Karpas-422 (cell line): ENCODE data around the gene ELF2. TPM values are rescaled to one million over a fixed set of nuclear protein-coding genes. Genes with fewer than 3 reads are reported as not detected.

Source experiments
- DNase-seq: peaks from one replicate; pipeline ENCODE4 v3.0.0-alpha.2; 2015
- H2AFZ ChIP-seq: fragments of 200-600 bp; sonication (generic); 2 replicates; pipeline ENCODE4 v1.6.1; 2014; ENCODE audit warnings: antibody characterized with exemption, low read length, mixed read lengths
- H3K27ac ChIP-seq: fragments of 200-600 bp; sonication (generic); 2 replicates; pipeline ENCODE4 v1.5.1; 2014; ENCODE audit warnings: mild to moderate bottlenecking, low read length, moderate library complexity
- H3K27me3 ChIP-seq: fragments of 200-600 bp; sonication (generic); 2 replicates; pipeline ENCODE4 v1.6.1; 2014; ENCODE audit warnings: low read length, mixed read lengths
- H3K36me3 ChIP-seq: fragments of 200-600 bp; sonication (generic); 2 replicates; pipeline ENCODE4 v1.6.1; 2014; ENCODE audit warnings: low read length, mixed read lengths; ENCODE audit not compliant: insufficient read depth
- H3K4me1 ChIP-seq: fragments of 200-600 bp; sonication (generic); 2 replicates; pipeline ENCODE4 v1.6.1; 2014; ENCODE audit warnings: mild to moderate bottlenecking, low read length, mixed read lengths
- H3K4me2 ChIP-seq: fragments of 200-600 bp; sonication (generic); 2 replicates; pipeline ENCODE4 v1.6.1; 2014; ENCODE audit warnings: low read length, low read depth, mild to moderate bottlenecking; ENCODE audit not compliant: poor library complexity, severe bottlenecking
- H3K4me3 ChIP-seq: fragments of 200-600 bp; sonication (generic); 2 replicates; pipeline ENCODE4 v1.5.1; 2014; ENCODE audit warnings: mild to moderate bottlenecking, antibody characterized with exemption, low read length, mixed read lengths
- H3K79me2 ChIP-seq: fragments of 200-600 bp; sonication (generic); 2 replicates; pipeline ENCODE4 v1.6.1; 2014; ENCODE audit warnings: mild to moderate bottlenecking, low read length, mixed read lengths
- H3K9ac ChIP-seq: fragments of 200-600 bp; sonication (generic); 2 replicates; pipeline ENCODE4 v1.6.0; 2014; ENCODE audit warnings: low read length
- H3K9me2 ChIP-seq: fragments of 200-600 bp; sonication (generic), shearing (Covaris generic); replicated peaks from 2 replicates; pipeline ENCODE4 v1.6.0; 2014; ENCODE audit warnings: mild to moderate bottlenecking, low read length, moderate library complexity; ENCODE audit not compliant: insufficient read depth
- H3K9me3 ChIP-seq: fragments of 300-700, 200-600 bp; sonication (generic); 2 replicates; pipeline ENCODE4 v1.6.1; 2014; ENCODE audit warnings: low read length, mixed read lengths
- H4K20me1 ChIP-seq: fragments of 200-600 bp; sonication (generic); 2 replicates; pipeline ENCODE4 v1.6.1; 2014; ENCODE audit warnings: mild to moderate bottlenecking, antibody characterized with exemption, low read length, low read depth; ENCODE audit not compliant: insufficient read depth
- total RNA-seq: library from RNA; depleted of rRNA; stranded (reverse); fragments of >200 nt; shearing (Covaris generic); gene quantifications from 2 replicates; pipeline ENCODE4 v1.2.3, GENCODE V29; 2014; ENCODE audit warnings: low replicate concordance

Gene ELF2
- total RNA-seq, 1 experiment from 2014 or later, result 33.1 TPM

DNA sequence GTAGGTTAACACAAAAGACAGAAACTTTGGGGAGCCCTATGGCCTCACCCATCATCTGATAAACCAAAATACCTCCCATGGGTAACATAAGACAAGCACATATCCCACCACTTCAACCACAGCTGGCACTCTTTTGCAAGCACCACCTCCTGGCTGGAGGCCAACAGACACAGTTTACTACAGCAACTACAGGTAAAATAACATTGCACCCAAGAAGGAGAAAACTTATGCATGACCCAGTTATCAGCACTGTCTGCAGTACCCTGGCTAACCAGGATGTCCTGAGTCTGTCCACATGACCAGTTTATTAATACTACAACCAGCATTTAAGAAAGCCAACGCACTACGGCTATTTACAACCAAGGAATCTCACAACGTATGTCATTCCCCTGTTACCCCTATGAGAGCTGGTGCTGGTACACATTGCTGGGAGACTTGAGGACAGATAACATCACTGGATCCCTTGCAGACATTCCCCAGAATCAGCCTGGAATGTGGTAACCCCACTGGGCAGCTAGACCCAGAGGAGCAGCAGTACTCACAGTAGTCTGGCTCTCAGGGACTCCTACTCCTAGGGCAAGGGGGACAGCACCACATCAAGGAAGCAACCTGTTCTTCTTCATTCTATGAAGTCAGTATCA lies 32.0 kb downstream of the ELF2 start:
- H3K27ac ChIP-seq, result no peak overlapping the region
- no peak overlapping the region for H3K4me2 ChIP-seq
- H3K79me2 ChIP-seq, result no peaks in the 10 kb centered on the region
- H3K9me2 ChIP-seq, result no peaks in the 10 kb centered on the region
- H3K36me3 ChIP-seq, result no peaks in the 10 kb centered on the region
- no peak overlapping the region for H3K9ac ChIP-seq
- DNase-seq, result no peak
- H4K20me1 ChIP-seq, result no peaks in the 10 kb centered on the region
- no peak overlapping the region for H2AFZ ChIP-seq
- H3K9me3 ChIP-seq, result no peaks in the 10 kb centered on the region
- H3K27me3 ChIP-seq, result no peaks in the 10 kb centered on the region
- H3K4me3 ChIP-seq, result no peak overlapping the region
- peaks cover 16% of the 10 kb centered on the region for H3K4me1 ChIP-seq

DNA sequence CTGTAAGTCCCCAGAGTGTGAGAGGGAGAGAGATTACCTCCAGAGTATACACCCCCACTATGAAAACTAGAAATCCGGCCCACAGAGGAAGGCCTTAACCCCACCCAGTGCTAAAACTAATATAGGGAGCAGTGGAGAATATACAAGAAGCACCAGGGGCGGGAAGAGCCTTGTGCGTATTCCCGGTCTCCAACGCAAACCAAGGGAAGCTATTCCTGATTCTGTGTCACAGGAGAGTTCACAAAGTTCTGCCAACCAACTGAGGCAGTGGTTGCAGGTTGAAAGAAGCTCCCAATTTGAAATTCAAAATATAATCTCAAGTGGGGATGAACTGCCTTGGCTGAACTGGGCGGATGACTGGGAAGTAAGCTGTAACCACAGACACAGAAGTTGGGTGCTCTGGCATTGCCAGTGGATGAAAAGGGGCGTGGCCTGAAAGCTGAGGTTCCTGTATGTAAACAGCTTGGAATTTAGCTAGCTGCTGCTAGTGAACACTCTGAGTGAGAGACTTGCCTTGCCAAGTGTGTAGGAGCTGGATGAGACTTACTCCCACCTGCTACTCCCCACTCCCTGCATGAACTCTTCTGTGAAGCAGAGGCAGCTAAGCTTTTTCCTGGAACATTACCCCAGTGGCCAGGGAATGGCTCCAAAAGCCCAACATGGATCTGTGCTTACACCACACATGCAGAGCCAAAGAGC lies 32.7 kb downstream of the ELF2 start:
- H3K79me2 ChIP-seq, result no peaks in the 10 kb centered on the region
- H3K27ac ChIP-seq, result no peak overlapping the region
- no peaks in the 10 kb centered on the region for H4K20me1 ChIP-seq
- no peak overlapping the region for H3K9ac ChIP-seq
- no peak overlapping the region for H2AFZ ChIP-seq
- no peak overlapping the region for H3K4me2 ChIP-seq
- H3K27me3 ChIP-seq, result no peaks in the 10 kb centered on the region
- no peak overlapping the region for H3K4me3 ChIP-seq
- H3K9me3 ChIP-seq, result no peaks in the 10 kb centered on the region
- no peaks in the 10 kb centered on the region for H3K36me3 ChIP-seq
- DNase-seq, result no peak
- peaks cover 16% of the 10 kb centered on the region for H3K4me1 ChIP-seq
- no peaks in the 10 kb centered on the region for H3K9me2 ChIP-seq

DNA sequence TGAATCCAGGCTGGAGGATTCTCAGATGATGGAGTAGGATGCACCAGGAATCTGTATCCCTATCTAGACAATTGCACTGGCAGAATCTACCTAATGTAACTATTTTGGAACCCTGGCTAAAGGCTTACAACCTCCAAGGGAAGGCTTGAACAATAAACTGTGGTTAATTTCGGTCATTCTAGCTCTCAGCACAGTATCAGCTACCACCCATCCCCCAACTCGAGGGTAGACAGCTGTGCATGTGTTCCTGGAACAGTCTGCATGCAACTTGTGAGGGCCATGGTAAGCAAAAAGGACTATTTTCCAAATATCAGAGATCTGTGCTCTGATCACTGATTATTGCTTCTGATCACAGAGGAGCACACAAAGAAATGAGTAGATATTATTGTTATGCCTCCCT lies 34.0 kb downstream of the ELF2 start:
- Histone ChIP-seq H2AFZ (no peak overlapping the region), H3K9me2 (no peaks in the 10 kb centered on the region), H3K27ac (no peak overlapping the region), H3K79me2 (no peaks in the 10 kb centered on the region), H3K27me3 (no peaks in the 10 kb centered on the region), H3K4me2 (no peak overlapping the region), H4K20me1 (no peaks in the 10 kb centered on the region), H3K9me3 (no peaks in the 10 kb centered on the region), H3K4me3 (no peak overlapping the region), H3K4me1 (peaks cover 16% of the 10 kb centered on the region), H3K36me3 (no peaks in the 10 kb centered on the region), H3K9ac (no peak overlapping the region)
- no peak for DNase-seq

DNA sequence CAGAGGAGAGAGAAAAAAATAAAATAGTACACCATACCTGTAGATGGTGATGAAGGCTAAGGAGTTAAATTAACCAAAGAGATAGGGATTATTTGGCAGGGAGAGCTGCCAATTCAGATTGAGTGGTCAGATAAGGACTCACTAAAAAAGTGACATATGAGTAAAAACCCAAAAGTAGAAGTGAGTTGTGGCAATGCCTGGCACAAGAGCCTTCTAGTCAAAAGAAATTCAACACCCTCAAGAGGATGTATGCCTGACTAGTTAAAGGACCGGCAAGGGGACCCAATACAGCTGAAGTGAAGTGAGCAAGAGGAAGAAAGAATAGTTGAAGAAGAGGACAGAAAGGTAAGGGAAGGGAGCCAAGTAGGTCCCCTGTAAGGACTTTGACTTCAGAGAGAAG lies 34.9 kb downstream of the ELF2 start:
- DNase-seq, result peak; percentile 67
- Histone ChIP-seq H3K9me2 (no peaks in the 10 kb centered on the region), H3K36me3 (no peaks in the 10 kb centered on the region), H3K9me3 (no peaks in the 10 kb centered on the region), H4K20me1 (no peaks in the 10 kb centered on the region), H3K79me2 (no peaks in the 10 kb centered on the region), H3K27ac (no peak overlapping the region), H3K27me3 (no peaks in the 10 kb centered on the region), H2AFZ (no peak overlapping the region), H3K9ac (no peak overlapping the region), H3K4me3 (no peak overlapping the region), H3K4me1 (peaks cover 16% of the 10 kb centered on the region), H3K4me2 (peak overlapping the region; percentile 7)

DNA sequence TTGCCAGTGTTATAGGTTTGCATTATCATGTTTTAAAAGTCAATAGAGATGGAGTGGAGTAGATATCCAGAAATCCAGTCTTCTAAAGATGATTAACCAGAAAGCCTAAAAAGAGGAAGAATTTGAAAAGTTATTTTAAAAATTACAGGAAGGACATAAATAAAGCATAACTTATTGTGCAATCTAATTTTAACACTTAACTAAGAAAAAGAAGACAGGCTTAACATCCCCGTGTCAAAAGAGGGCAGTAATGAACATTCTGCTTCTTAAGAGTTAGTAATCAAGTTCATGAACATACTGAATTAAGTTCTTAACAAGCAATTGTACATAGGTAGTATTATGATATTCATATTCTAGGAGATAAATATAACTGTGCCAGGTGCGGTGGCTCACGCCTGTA lies 39.3 kb downstream of the ELF2 start:
- H3K4me2 ChIP-seq, result no peak overlapping the region
- H3K4me3 ChIP-seq, result no peak overlapping the region
- no peaks in the 10 kb centered on the region for H3K27me3 ChIP-seq
- H3K9me2 ChIP-seq, result no peaks in the 10 kb centered on the region
- no peaks in the 10 kb centered on the region for H3K9me3 ChIP-seq
- H3K4me1 ChIP-seq, result peaks cover 13% of the 10 kb centered on the region
- H3K9ac ChIP-seq, result no peak overlapping the region
- H4K20me1 ChIP-seq, result no peaks in the 10 kb centered on the region
- H3K79me2 ChIP-seq, result no peaks in the 10 kb centered on the region
- no peak overlapping the region for H3K27ac ChIP-seq
- H2AFZ ChIP-seq, result no peak overlapping the region
- no peaks in the 10 kb centered on the region for H3K36me3 ChIP-seq
- DNase-seq, result no peak

DNA sequence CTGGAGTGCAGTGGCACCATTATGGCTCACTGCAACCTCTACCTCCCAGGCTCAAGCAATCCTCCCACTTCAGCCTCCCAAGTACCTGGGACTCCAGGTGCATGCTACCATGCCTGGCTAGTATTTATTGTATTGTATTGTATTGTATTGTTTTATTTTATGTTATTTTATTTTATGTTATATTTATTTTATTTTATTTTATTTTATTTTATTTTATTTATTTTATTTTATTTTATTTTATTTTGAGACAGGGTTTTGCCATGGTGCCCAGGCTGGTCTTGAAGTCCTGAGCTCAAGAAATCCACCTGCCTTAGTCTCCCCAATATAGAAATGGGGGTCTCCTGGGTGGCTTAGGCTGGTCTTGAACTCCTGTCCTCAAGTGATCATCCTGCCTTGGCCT lies 42.6 kb downstream of the ELF2 start:
- Histone ChIP-seq H3K9me3 (no peaks in the 10 kb centered on the region), H3K9me2 (no peaks in the 10 kb centered on the region), H3K27ac (no peak overlapping the region), H3K4me3 (no peak overlapping the region), H3K79me2 (no peaks in the 10 kb centered on the region), H3K9ac (no peak overlapping the region), H3K27me3 (no peaks in the 10 kb centered on the region), H3K4me2 (no peak overlapping the region), H2AFZ (no peak overlapping the region), H4K20me1 (no peaks in the 10 kb centered on the region), H3K36me3 (no peaks in the 10 kb centered on the region), H3K4me1 (no peaks in the 10 kb centered on the region)
- DNase-seq, result no peak

DNA sequence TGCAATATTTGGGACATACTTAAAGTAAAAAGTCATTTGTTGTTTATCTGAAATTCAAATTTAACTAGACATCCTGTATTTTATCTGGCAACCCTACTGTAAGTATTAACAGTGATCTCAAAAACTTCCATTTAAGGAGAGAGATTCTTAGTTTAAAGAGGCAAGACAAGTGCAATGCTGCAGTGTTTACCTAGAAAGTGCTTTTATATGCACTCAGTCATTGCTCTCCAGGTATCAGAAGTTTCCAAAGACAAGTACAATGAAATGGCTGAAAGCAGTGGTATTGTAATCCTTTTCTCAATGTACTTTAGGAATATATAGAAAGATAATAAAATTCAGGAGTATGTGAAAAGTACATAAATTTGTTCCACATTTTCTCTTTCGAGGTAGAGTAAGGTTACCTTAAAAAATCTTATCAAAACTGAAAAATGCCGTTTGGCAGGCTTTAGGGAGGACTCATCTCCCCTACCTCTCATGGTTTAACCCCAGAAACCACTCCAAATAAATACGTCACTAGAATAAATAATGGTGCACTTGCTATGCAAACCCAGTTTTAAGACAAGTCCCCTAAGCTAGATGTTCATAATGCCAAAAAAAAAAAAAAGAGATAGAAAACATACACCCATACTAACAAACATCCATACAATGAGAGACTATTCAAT lies 45.7 kb downstream of the ELF2 start:
- H4K20me1 ChIP-seq, result no peaks in the 10 kb centered on the region
- no peaks in the 10 kb centered on the region for H3K27me3 ChIP-seq
- no peak overlapping the region for H3K9ac ChIP-seq
- no peaks in the 10 kb centered on the region for H3K79me2 ChIP-seq
- H3K9me3 ChIP-seq, result no peaks in the 10 kb centered on the region
- H3K27ac ChIP-seq, result no peak overlapping the region
- no peak for DNase-seq
- no peak overlapping the region for H2AFZ ChIP-seq
- H3K4me2 ChIP-seq, result no peak overlapping the region
- H3K9me2 ChIP-seq, result no peaks in the 10 kb centered on the region
- H3K36me3 ChIP-seq, result no peaks in the 10 kb centered on the region
- H3K4me1 ChIP-seq, result no peaks in the 10 kb centered on the region
- H3K4me3 ChIP-seq, result no peak overlapping the region

DNA sequence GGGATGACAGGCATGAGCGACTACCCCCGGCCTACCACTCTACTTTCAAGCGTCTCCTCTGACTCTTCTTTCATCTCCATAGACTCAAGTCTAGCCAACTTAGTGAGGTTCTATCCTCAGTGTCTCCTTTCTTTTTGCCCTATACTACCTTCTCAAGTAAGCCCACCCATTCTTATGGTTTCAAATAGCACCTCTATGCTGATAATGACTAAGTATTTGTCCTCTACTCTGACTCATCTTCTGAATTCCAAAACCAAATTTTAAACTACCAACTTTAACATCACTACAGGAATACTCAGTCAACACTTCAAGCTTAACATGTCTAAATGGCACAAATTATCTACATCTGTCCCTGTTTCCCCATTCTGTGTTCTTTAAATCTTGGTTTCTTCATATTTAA lies 47.8 kb downstream of the ELF2 start:
- no peaks in the 10 kb centered on the region for H3K9me3 ChIP-seq
- no peaks in the 10 kb centered on the region for H3K4me1 ChIP-seq
- no peak overlapping the region for H2AFZ ChIP-seq
- DNase-seq, result no peak
- no peak overlapping the region for H3K4me2 ChIP-seq
- H3K4me3 ChIP-seq, result no peak overlapping the region
- no peaks in the 10 kb centered on the region for H3K27me3 ChIP-seq
- no peaks in the 10 kb centered on the region for H4K20me1 ChIP-seq
- no peak overlapping the region for H3K9ac ChIP-seq
- H3K79me2 ChIP-seq, result no peaks in the 10 kb centered on the region
- no peaks in the 10 kb centered on the region for H3K36me3 ChIP-seq
- no peak overlapping the region for H3K27ac ChIP-seq
- H3K9me2 ChIP-seq, result no peaks in the 10 kb centered on the region
